ENCODE results near the gene RNF13.

The RNF13 gene

DNA sequence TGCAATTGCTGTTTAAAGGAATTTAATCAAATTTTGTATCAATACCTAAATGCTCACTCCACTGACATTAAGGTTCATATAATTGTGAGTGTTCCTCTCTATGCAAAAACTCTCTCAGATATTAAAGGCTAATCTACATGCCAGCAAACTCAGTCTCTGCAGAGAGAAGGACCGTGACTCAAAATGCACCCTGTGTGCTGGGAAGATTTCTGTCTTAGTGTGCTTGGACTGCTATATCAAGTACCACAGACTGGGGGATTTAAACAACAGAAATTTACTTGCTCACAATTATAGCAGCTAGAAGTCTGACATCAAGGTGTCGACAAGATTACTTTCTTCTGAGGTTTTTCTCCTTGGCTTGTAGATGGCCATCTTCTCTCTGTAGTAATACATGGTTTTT, 176.3 kb downstream of the RNF13 start:
- Histone ChIP-seq H3K4me3 (ENCODE audit: severe bottlenecking) (no peak overlapping the region), H3K36me3 (ENCODE audit: low read depth) (no peaks in the 10 kb centered on the region), H3K27me3 (ENCODE audit: insufficient read depth, poor library complexity, severe bottlenecking) (no peaks in the 10 kb centered on the region), H3K4me1 (ENCODE audit: insufficient read depth, poor library complexity, severe bottlenecking) (no peaks in the 10 kb centered on the region), H3K9me3 (ENCODE audit: severe bottlenecking) (no peaks in the 10 kb centered on the region), H3K27ac (ENCODE audit: poor library complexity, severe bottlenecking) (no peak overlapping the region)
- DNase-seq (ENCODE audit: low spot score) (no peak), ATAC-seq (ENCODE audit: low read depth) (no peak)
- TF ChIP-seq, protein P1, sequence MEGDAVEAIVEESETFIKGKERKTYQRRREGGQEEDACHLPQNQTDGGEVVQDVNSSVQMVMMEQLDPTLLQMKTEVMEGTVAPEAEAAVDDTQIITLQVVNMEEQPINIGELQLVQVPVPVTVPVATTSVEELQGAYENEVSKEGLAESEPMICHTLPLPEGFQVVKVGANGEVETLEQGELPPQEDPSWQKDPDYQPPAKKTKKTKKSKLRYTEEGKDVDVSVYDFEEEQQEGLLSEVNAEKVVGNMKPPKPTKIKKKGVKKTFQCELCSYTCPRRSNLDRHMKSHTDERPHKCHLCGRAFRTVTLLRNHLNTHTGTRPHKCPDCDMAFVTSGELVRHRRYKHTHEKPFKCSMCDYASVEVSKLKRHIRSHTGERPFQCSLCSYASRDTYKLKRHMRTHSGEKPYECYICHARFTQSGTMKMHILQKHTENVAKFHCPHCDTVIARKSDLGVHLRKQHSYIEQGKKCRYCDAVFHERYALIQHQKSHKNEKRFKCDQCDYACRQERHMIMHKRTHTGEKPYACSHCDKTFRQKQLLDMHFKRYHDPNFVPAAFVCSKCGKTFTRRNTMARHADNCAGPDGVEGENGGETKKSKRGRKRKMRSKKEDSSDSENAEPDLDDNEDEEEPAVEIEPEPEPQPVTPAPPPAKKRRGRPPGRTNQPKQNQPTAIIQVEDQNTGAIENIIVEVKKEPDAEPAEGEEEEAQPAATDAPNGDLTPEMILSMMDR (IDR thresholded peaks at IDR 0.05; ENCODE audit: poor library complexity, severe bottlenecking): no peak

DNA sequence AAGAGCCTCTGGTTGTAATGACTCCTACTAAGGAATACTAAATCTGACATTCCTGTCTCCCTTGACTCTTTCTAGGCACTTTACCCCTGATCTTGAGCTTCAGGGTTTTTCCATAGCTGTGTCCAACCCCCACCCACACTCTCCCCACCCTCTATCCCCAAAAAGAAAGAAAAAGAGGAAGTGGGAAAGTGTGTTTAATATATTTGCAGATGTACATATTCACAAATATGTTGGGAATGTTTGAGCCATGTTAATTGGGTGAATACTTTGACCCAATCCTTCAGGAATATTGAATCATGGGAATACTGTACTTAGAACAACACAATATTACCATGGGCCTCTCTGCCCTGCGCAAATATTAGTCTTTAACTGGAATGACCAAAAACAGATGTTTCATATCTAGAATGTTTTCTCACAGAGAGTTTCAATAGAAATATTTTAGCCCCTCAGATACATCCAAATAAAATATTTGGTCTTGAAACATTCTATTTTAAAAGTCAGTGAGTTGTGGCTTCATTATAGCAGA, 177.5 kb downstream of the RNF13 start:
- ATAC-seq (ENCODE audit: low read depth): no peak
- H3K27me3 ChIP-seq (ENCODE audit: insufficient read depth, poor library complexity, severe bottlenecking): no peaks in the 10 kb centered on the region

DNA sequence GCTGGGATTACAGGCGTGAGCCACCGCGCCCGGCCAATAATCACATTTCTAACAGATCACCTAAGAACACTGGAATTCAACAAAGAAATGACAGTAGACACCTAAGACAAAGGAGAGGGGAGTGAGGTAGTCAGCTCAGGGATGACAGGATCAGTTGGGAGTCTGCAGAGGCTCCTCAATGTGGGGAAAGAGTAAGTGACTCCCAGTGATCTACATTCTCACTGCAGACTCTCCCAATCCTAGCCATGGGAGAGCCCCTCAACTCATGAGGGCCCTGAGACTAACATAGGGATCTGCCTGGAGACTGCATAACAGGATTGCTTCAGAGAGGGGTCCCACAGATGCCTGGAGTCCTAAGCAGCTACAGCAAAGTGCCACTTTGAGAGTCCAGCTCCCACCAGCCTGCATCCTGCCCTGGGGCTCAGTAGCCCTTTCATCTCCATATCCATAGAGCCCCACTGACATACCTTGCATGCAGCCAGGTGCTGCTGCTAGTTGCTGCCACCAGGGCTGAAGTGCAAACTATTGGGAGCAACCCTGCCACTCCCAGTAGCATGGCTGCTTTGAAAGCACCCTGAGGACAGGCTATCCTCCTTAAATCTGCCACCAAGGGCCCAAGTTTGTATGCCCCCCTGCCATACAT, 179.5 kb downstream of the RNF13 start:
- H3K36me3 ChIP-seq (ENCODE audit: low read depth): no peaks in the 10 kb centered on the region
- ATAC-seq (ENCODE audit: low read depth): no peak
- no peak overlapping the region for H3K27ac ChIP-seq (ENCODE audit: poor library complexity, severe bottlenecking)
- TF ChIP-seq, protein P1 (IDR thresholded peaks at IDR 0.05; ENCODE audit: poor library complexity, severe bottlenecking): no peak
- no peaks in the 10 kb centered on the region for H3K4me1 ChIP-seq (ENCODE audit: insufficient read depth, poor library complexity, severe bottlenecking)
- H3K4me3 ChIP-seq (ENCODE audit: severe bottlenecking): no peak overlapping the region
- H3K27me3 ChIP-seq (ENCODE audit: insufficient read depth, poor library complexity, severe bottlenecking): no peaks in the 10 kb centered on the region
- DNase-seq (ENCODE audit: low spot score): no peak
- H3K9me3 ChIP-seq (ENCODE audit: severe bottlenecking): peaks cover 4% of the 10 kb centered on the region

More for the DNA sequence above, 177.5 kb downstream of the RNF13 start:
- no peaks in the 10 kb centered on the region for H3K36me3 ChIP-seq (ENCODE audit: low read depth)
- no peak for DNase-seq (ENCODE audit: low spot score)
- peaks cover 4% of the 10 kb centered on the region for H3K9me3 ChIP-seq (ENCODE audit: severe bottlenecking)
- H3K27ac ChIP-seq (ENCODE audit: poor library complexity, severe bottlenecking): no peak overlapping the region
- no peaks in the 10 kb centered on the region for H3K4me1 ChIP-seq (ENCODE audit: insufficient read depth, poor library complexity, severe bottlenecking)
- TF ChIP-seq, protein P1 (IDR thresholded peaks at IDR 0.05; ENCODE audit: poor library complexity, severe bottlenecking): no peak
- no peak overlapping the region for H3K4me3 ChIP-seq (ENCODE audit: severe bottlenecking)

DNA sequence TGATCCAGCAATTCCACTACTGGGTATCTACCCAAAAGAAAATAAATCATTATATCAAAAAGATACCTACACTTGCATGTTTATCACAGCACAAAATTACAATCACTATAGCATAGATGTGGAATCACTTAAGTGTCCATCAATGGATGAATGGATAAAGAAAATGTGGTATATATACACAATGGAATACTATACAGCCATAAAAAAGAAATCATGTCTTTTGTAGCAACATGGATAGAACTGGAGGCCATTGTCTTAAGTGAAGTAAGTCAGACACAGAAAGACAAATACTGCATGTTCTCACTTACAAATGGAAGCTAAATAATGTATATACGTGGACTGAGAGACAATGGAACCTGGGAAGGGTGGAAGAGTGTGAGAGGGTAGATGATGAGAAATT, 185.9 kb downstream of the RNF13 start:
- H3K4me3 ChIP-seq (ENCODE audit: severe bottlenecking): no peak overlapping the region
- no peaks in the 10 kb centered on the region for H3K36me3 ChIP-seq (ENCODE audit: low read depth)
- H3K27ac ChIP-seq (ENCODE audit: poor library complexity, severe bottlenecking): no peak overlapping the region
- DNase-seq (ENCODE audit: low spot score) (no peak), ATAC-seq (ENCODE audit: low read depth) (no peak)
- no peaks in the 10 kb centered on the region for H3K27me3 ChIP-seq (ENCODE audit: insufficient read depth, poor library complexity, severe bottlenecking)
- peaks cover 4% of the 10 kb centered on the region for H3K9me3 ChIP-seq (ENCODE audit: severe bottlenecking)
- H3K4me1 ChIP-seq (ENCODE audit: insufficient read depth, poor library complexity, severe bottlenecking): no peaks in the 10 kb centered on the region
- TF ChIP-seq, protein P1 (IDR thresholded peaks at IDR 0.05; ENCODE audit: poor library complexity, severe bottlenecking): no peak

DNA sequence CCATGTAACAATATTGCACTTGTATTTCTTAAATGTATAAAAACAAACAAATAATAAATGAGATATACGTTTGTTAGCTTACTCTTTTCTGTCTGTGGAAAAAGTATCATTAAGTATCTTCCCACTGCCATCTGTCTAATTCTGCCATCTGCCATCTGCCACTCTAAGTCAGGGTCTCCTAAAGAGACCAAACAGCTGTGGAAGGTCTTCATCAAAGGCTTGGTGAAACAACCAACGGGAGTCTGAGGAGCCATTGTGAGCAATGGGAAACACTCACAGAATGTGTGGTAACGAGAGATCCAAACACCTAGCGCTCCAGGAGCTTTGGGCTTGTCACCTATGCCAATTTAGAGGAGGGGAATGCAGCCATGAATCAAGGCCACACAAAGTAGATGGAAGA, 186.4 kb downstream of the RNF13 start:
- Histone ChIP-seq H3K4me3 (ENCODE audit: severe bottlenecking) (no peak overlapping the region), H3K4me1 (ENCODE audit: insufficient read depth, poor library complexity, severe bottlenecking) (no peaks in the 10 kb centered on the region), H3K27ac (ENCODE audit: poor library complexity, severe bottlenecking) (no peak overlapping the region), H3K36me3 (ENCODE audit: low read depth) (no peaks in the 10 kb centered on the region), H3K27me3 (ENCODE audit: insufficient read depth, poor library complexity, severe bottlenecking) (no peaks in the 10 kb centered on the region), H3K9me3 (ENCODE audit: severe bottlenecking) (peaks cover 4% of the 10 kb centered on the region)
- no peak for DNase-seq (ENCODE audit: low spot score)
- TF ChIP-seq, protein P1 (IDR thresholded peaks at IDR 0.05; ENCODE audit: poor library complexity, severe bottlenecking): no peak
- ATAC-seq (ENCODE audit: low read depth): no peak

Measured in RWPE2 (cell line).